ENCODE measurements around the gene FERMT2. TPM values are rescaled to one million over a fixed set of nuclear protein-coding genes. Genes with fewer than 3 reads are reported as not detected.

The FERMT2 gene
- total RNA-seq, 1 donor from 2014 or later = 188 TPM

GRCh38 chr14:52852810-52853521 lies 97.9 kb downstream of the FERMT2 start:
- Mint-ChIP-seq H3K4me1 (ENCODE audit: unreplicated experiment) (peaks cover 24% of the 10 kb centered on the region), H3K36me3 (ENCODE audit: low read depth, unreplicated experiment) (peaks cover 22% of the 10 kb centered on the region), H3K27ac (ENCODE audit: unreplicated experiment) (peak overlapping the region; percentile 92), H3K9me3 (ENCODE audit: unreplicated experiment) (no peaks in the 10 kb centered on the region), H3K4me3 (ENCODE audit: unreplicated experiment) (no peak overlapping the region), H3K27me3 (ENCODE audit: unreplicated experiment) (no peaks in the 10 kb centered on the region)
- no peak for DNase-seq (ENCODE audit: low spot score)
- TF ChIP-seq CTCF (IDR thresholded peaks at IDR 0.05; ENCODE audit: unreplicated experiment) = no peak

- no peak overlapping the region for H3K4me3 Mint-ChIP-seq (ENCODE audit: unreplicated experiment)
- no peak overlapping the region for H3K27ac Mint-ChIP-seq (ENCODE audit: unreplicated experiment)
- H3K9me3 Mint-ChIP-seq (ENCODE audit: unreplicated experiment) = no peaks in the 10 kb centered on the region
- H3K36me3 Mint-ChIP-seq (ENCODE audit: low read depth, unreplicated experiment) = peaks cover 4% of the 10 kb centered on the region
- TF ChIP-seq CTCF (IDR thresholded peaks at IDR 0.05; ENCODE audit: unreplicated experiment) = no peak
- H3K4me1 Mint-ChIP-seq (ENCODE audit: unreplicated experiment) = peaks cover 28% of the 10 kb centered on the region
- peaks cover 4% of the 10 kb centered on the region for H3K27me3 Mint-ChIP-seq (ENCODE audit: unreplicated experiment)
- no peak for DNase-seq (ENCODE audit: low spot score)
Measured at GRCh38 chr14:52850451-52850909, 100.4 kb downstream of the FERMT2 start.

- H3K9me3 Mint-ChIP-seq (ENCODE audit: unreplicated experiment) = no peaks in the 10 kb centered on the region
- no peaks in the 10 kb centered on the region for H3K36me3 Mint-ChIP-seq (ENCODE audit: low read depth, unreplicated experiment)
- H3K27ac Mint-ChIP-seq (ENCODE audit: unreplicated experiment) = no peak overlapping the region
- TF ChIP-seq CTCF (IDR thresholded peaks at IDR 0.05; ENCODE audit: unreplicated experiment) = no peak
- H3K27me3 Mint-ChIP-seq (ENCODE audit: unreplicated experiment) = peaks cover 4% of the 10 kb centered on the region
- H3K4me1 Mint-ChIP-seq (ENCODE audit: unreplicated experiment) = peaks cover 37% of the 10 kb centered on the region
- no peak overlapping the region for H3K4me3 Mint-ChIP-seq (ENCODE audit: unreplicated experiment)
- no peak for DNase-seq (ENCODE audit: low spot score)
Measured at GRCh38 chr14:52848626-52849025, 102.2 kb downstream of the FERMT2 start.

- H3K36me3 Mint-ChIP-seq (ENCODE audit: low read depth, unreplicated experiment) = no peaks in the 10 kb centered on the region
- no peaks in the 10 kb centered on the region for H3K9me3 Mint-ChIP-seq (ENCODE audit: unreplicated experiment)
- H3K27me3 Mint-ChIP-seq (ENCODE audit: unreplicated experiment) = peaks cover 4% of the 10 kb centered on the region
- H3K4me3 Mint-ChIP-seq (ENCODE audit: unreplicated experiment) = no peak overlapping the region
- H3K4me1 Mint-ChIP-seq (ENCODE audit: unreplicated experiment) = peaks cover 23% of the 10 kb centered on the region
- TF ChIP-seq CTCF (IDR thresholded peaks at IDR 0.05; ENCODE audit: unreplicated experiment) = no peak
- H3K27ac Mint-ChIP-seq (ENCODE audit: unreplicated experiment) = no peak overlapping the region
- DNase-seq (ENCODE audit: low spot score) = no peak
Measured at GRCh38 chr14:52846591-52846990, 104.3 kb downstream of the FERMT2 start.

GRCh38 chr14:52845081-52845480 lies 105.8 kb downstream of the FERMT2 start:
- H3K36me3 Mint-ChIP-seq (ENCODE audit: low read depth, unreplicated experiment) = no peaks in the 10 kb centered on the region
- TF ChIP-seq CTCF (IDR thresholded peaks at IDR 0.05; ENCODE audit: unreplicated experiment) = no peak
- no peak overlapping the region for H3K4me3 Mint-ChIP-seq (ENCODE audit: unreplicated experiment)
- peaks cover 4% of the 10 kb centered on the region for H3K27me3 Mint-ChIP-seq (ENCODE audit: unreplicated experiment)
- H3K4me1 Mint-ChIP-seq (ENCODE audit: unreplicated experiment) = peaks cover 19% of the 10 kb centered on the region
- H3K9me3 Mint-ChIP-seq (ENCODE audit: unreplicated experiment) = no peaks in the 10 kb centered on the region
- no peak overlapping the region for H3K27ac Mint-ChIP-seq (ENCODE audit: unreplicated experiment)
- DNase-seq (ENCODE audit: low spot score) = no peak

Data from endothelial cell (in vitro differentiated cells).